ENCODE results near the gene AEBP1.

AEBP1 gene

GRCh38 chr7:44104860-44105771, 971 bp downstream of the AEBP1 start:
- no peak for DNase-seq (ENCODE audit: low spot score)

GRCh38 chr7:44105832-44106231, 1.7 kb downstream of the AEBP1 start:
- DNase-seq (ENCODE audit: low spot score), result no peak

- no peak for DNase-seq (ENCODE audit: low spot score)
Observed at GRCh38 chr7:44106311-44107065, 2.3 kb downstream of the AEBP1 start.

- no peak for DNase-seq (ENCODE audit: low spot score)
Observed at GRCh38 chr7:44107116-44107960, 3.2 kb downstream of the AEBP1 start.

GRCh38 chr7:44107961-44108767, 4.0 kb downstream of the AEBP1 start:
- no peak for DNase-seq (ENCODE audit: low spot score)

GRCh38 chr7:44108768-44109750, 4.9 kb downstream of the AEBP1 start:
- no peak for DNase-seq (ENCODE audit: low spot score)

- DNase-seq (ENCODE audit: low spot score), result no peak
Observed at GRCh38 chr7:44109991-44110390, 5.8 kb downstream of the AEBP1 start.

- no peak for DNase-seq (ENCODE audit: low spot score)
Observed at GRCh38 chr7:44110719-44111635, 6.8 kb downstream of the AEBP1 start.

- no peak for DNase-seq (ENCODE audit: low spot score)
Observed at GRCh38 chr7:44111761-44112160, 7.6 kb downstream of the AEBP1 start.

- DNase-seq (ENCODE audit: low spot score), result no peak
Observed at GRCh38 chr7:44112231-44112996, 8.3 kb downstream of the AEBP1 start.

- no peak for DNase-seq (ENCODE audit: low spot score)
Observed at GRCh38 chr7:44112997-44113763, 9.0 kb downstream of the AEBP1 start.

GRCh38 chr7:44113764-44114354, 9.7 kb downstream of the AEBP1 start:
- DNase-seq (ENCODE audit: low spot score), result no peak

- no peak for DNase-seq (ENCODE audit: low spot score)
Observed at GRCh38 chr7:44114586-44115310, 10.6 kb downstream of the AEBP1 start.

- no peak for DNase-seq (ENCODE audit: low spot score)
Observed at GRCh38 chr7:44116087-44116788, 12.1 kb downstream of the AEBP1 start.

- DNase-seq (ENCODE audit: low spot score), result no peak
Observed at GRCh38 chr7:44116789-44117666, 12.9 kb downstream of the AEBP1 start.
